Measurements from ENCODE around the gene EPHA4.

DNA sequence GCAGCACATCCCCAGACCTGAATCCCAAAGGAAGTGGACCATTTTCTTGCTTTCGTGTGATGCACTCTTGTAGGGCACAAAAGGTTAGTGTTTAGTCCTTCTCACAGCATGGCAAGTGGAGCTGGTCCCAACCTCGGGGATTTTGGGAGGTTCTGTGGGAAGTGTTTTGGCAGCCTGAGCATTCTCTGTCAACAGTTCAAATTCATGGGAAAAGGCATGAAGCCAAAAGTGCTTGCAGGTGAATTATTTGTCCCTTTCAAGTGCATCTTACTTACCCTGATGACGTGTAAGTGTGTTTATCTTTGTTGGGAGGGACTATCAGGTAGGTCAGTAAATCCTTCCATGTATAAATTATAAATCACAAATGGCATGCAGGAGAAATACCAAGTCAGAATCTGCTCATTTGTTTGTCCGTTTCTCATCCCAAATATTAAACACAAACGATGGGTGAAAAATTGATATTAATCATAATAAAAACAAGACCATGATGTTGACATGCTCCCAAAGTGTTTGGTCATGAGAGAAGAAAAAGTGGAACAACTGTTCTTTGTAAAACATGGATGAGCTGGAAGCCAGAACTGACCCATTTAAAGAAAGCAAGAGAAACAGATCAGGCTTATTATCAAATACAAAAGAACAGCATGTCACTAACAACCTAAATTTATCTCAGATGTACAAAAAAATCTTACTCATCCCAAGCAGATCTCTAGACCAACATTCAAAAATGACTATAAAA, 57.6 kb downstream of the EPHA4 start:
- TF ChIP-seq, protein P1, sequence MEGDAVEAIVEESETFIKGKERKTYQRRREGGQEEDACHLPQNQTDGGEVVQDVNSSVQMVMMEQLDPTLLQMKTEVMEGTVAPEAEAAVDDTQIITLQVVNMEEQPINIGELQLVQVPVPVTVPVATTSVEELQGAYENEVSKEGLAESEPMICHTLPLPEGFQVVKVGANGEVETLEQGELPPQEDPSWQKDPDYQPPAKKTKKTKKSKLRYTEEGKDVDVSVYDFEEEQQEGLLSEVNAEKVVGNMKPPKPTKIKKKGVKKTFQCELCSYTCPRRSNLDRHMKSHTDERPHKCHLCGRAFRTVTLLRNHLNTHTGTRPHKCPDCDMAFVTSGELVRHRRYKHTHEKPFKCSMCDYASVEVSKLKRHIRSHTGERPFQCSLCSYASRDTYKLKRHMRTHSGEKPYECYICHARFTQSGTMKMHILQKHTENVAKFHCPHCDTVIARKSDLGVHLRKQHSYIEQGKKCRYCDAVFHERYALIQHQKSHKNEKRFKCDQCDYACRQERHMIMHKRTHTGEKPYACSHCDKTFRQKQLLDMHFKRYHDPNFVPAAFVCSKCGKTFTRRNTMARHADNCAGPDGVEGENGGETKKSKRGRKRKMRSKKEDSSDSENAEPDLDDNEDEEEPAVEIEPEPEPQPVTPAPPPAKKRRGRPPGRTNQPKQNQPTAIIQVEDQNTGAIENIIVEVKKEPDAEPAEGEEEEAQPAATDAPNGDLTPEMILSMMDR (IDR thresholded peaks at IDR 0.05; ENCODE audit: insufficient read depth, low read depth, low read length) = no peak
- TF ChIP-seq EZH2 (IDR thresholded peaks at IDR 0.05; ENCODE audit: insufficient read depth, low read length) = no peak
